ENCODE results near the gene ARSJ.

ARSJ gene

GRCh38 chr4:113974467-113974866, 5.0 kb downstream of the ARSJ start:
- no peak overlapping the region for H3K27ac ChIP-seq (ENCODE audit: low read depth, low read length, poor library complexity, severe bottlenecking)
- H3K4me2 ChIP-seq (ENCODE audit: low read length): no peak overlapping the region
- no peaks in the 10 kb centered on the region for H3K9me2 ChIP-seq (ENCODE audit: low read depth, low read length)
- no peak overlapping the region for H3K9ac ChIP-seq (ENCODE audit: low read length)
- 0 out of 2 replicates have a peak, but pooled peaks cover 4% of the 10 kb centered on the region for H3K9me3 ChIP-seq (ENCODE audit: low read length)
- no peak overlapping the region for H3K4me3 ChIP-seq (ENCODE audit: low read depth, low read length, poor library complexity, severe bottlenecking)
- H3F3A ChIP-seq (ENCODE audit: insufficient read depth, low read length): no peaks in the 10 kb centered on the region
- no peaks in the 10 kb centered on the region for H3K36me3 ChIP-seq (ENCODE audit: insufficient read depth, low read length)
- H3K79me2 ChIP-seq (ENCODE audit: insufficient read depth, low read length): no peaks in the 10 kb centered on the region
- no peaks in the 10 kb centered on the region for H3K4me1 ChIP-seq (ENCODE audit: insufficient read depth, low read length, severe bottlenecking)
- no peak overlapping the region for H2AFZ ChIP-seq (ENCODE audit: low read length)
- H3K27me3 ChIP-seq (ENCODE audit: insufficient read depth, low read length): no peaks in the 10 kb centered on the region
- H4K20me1 ChIP-seq (ENCODE audit: insufficient read depth, low read length): no peaks in the 10 kb centered on the region
- TF ChIP-seq, protein P1, sequence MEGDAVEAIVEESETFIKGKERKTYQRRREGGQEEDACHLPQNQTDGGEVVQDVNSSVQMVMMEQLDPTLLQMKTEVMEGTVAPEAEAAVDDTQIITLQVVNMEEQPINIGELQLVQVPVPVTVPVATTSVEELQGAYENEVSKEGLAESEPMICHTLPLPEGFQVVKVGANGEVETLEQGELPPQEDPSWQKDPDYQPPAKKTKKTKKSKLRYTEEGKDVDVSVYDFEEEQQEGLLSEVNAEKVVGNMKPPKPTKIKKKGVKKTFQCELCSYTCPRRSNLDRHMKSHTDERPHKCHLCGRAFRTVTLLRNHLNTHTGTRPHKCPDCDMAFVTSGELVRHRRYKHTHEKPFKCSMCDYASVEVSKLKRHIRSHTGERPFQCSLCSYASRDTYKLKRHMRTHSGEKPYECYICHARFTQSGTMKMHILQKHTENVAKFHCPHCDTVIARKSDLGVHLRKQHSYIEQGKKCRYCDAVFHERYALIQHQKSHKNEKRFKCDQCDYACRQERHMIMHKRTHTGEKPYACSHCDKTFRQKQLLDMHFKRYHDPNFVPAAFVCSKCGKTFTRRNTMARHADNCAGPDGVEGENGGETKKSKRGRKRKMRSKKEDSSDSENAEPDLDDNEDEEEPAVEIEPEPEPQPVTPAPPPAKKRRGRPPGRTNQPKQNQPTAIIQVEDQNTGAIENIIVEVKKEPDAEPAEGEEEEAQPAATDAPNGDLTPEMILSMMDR (IDR thresholded peaks at IDR 0.05; ENCODE audit: low read length): no peak
- TF ChIP-seq EZH2 (IDR thresholded peaks at IDR 0.05; ENCODE audit: borderline replicate concordance, low read length): no peak

GRCh38 chr4:113973345-113973744, 6.1 kb downstream of the ARSJ start:
- no peak overlapping the region for H3K4me3 ChIP-seq (ENCODE audit: low read depth, low read length, poor library complexity, severe bottlenecking)
- H4K20me1 ChIP-seq (ENCODE audit: insufficient read depth, low read length): no peaks in the 10 kb centered on the region
- no peak overlapping the region for H3K27ac ChIP-seq (ENCODE audit: low read depth, low read length, poor library complexity, severe bottlenecking)
- H2AFZ ChIP-seq (ENCODE audit: low read length): no peak overlapping the region
- H3K9me2 ChIP-seq (ENCODE audit: low read depth, low read length): no peaks in the 10 kb centered on the region
- H3K9me3 ChIP-seq (ENCODE audit: low read length): 0 out of 2 replicates have a peak, but pooled peaks cover 4% of the 10 kb centered on the region
- no peaks in the 10 kb centered on the region for H3K79me2 ChIP-seq (ENCODE audit: insufficient read depth, low read length)
- no peak for TF ChIP-seq EZH2 (IDR thresholded peaks at IDR 0.05; ENCODE audit: borderline replicate concordance, low read length)
- no peaks in the 10 kb centered on the region for H3K36me3 ChIP-seq (ENCODE audit: insufficient read depth, low read length)
- no peak overlapping the region for H3K9ac ChIP-seq (ENCODE audit: low read length)
- no peak overlapping the region for H3K4me2 ChIP-seq (ENCODE audit: low read length)
- no peaks in the 10 kb centered on the region for H3K27me3 ChIP-seq (ENCODE audit: insufficient read depth, low read length)
- H3F3A ChIP-seq (ENCODE audit: insufficient read depth, low read length): no peaks in the 10 kb centered on the region
- H3K4me1 ChIP-seq (ENCODE audit: insufficient read depth, low read length, severe bottlenecking): no peaks in the 10 kb centered on the region

DNA sequence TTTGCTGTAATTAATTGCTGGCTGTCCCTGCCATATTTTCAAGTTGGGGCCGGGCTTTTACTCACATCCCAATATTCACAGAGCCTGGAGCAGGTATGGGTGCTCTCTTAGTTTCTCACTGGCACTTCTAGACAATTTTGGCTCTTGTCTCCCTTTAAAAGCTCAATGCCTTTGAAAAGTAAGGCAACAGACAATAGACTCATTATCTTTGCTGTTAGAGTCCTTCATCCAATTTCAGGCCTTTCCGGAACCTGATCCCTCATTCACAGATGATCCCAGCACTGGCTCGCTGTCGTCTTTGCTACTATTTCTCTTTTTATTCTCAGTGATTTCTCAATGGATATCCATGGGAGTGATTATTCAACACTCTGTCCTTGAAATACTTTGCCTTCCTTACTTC, 6.7 kb downstream of the ARSJ start:
- H4K20me1 ChIP-seq (ENCODE audit: insufficient read depth, low read length): no peaks in the 10 kb centered on the region
- H3K9me3 ChIP-seq (ENCODE audit: low read length): 0 out of 2 replicates have a peak, but pooled peaks cover 4% of the 10 kb centered on the region
- TF ChIP-seq, protein P1 (IDR thresholded peaks at IDR 0.05; ENCODE audit: low read length): no peak
- TF ChIP-seq EZH2 (IDR thresholded peaks at IDR 0.05; ENCODE audit: borderline replicate concordance, low read length): no peak
- no peaks in the 10 kb centered on the region for H3K79me2 ChIP-seq (ENCODE audit: insufficient read depth, low read length)
- H3K9ac ChIP-seq (ENCODE audit: low read length): no peak overlapping the region
- H3F3A ChIP-seq (ENCODE audit: insufficient read depth, low read length): no peaks in the 10 kb centered on the region
- no peaks in the 10 kb centered on the region for H3K27me3 ChIP-seq (ENCODE audit: insufficient read depth, low read length)
- no peak overlapping the region for H3K4me3 ChIP-seq (ENCODE audit: low read depth, low read length, poor library complexity, severe bottlenecking)
- H3K27ac ChIP-seq (ENCODE audit: low read depth, low read length, poor library complexity, severe bottlenecking): no peak overlapping the region
- H2AFZ ChIP-seq (ENCODE audit: low read length): no peak overlapping the region
- H3K36me3 ChIP-seq (ENCODE audit: insufficient read depth, low read length): no peaks in the 10 kb centered on the region
- no peaks in the 10 kb centered on the region for H3K4me1 ChIP-seq (ENCODE audit: insufficient read depth, low read length, severe bottlenecking)
- no peaks in the 10 kb centered on the region for H3K9me2 ChIP-seq (ENCODE audit: low read depth, low read length)
- no peak overlapping the region for H3K4me2 ChIP-seq (ENCODE audit: low read length)

GRCh38 chr4:113971706-113972360, 7.6 kb downstream of the ARSJ start:
- no peak overlapping the region for H3K27ac ChIP-seq (ENCODE audit: low read depth, low read length, poor library complexity, severe bottlenecking)
- no peaks in the 10 kb centered on the region for H3F3A ChIP-seq (ENCODE audit: insufficient read depth, low read length)
- no peaks in the 10 kb centered on the region for H3K9me2 ChIP-seq (ENCODE audit: low read depth, low read length)
- H3K79me2 ChIP-seq (ENCODE audit: insufficient read depth, low read length): no peaks in the 10 kb centered on the region
- H3K4me2 ChIP-seq (ENCODE audit: low read length): no peak overlapping the region
- no peaks in the 10 kb centered on the region for H3K36me3 ChIP-seq (ENCODE audit: insufficient read depth, low read length)
- no peak for TF ChIP-seq EZH2 (IDR thresholded peaks at IDR 0.05; ENCODE audit: borderline replicate concordance, low read length)
- TF ChIP-seq, protein P1 (IDR thresholded peaks at IDR 0.05; ENCODE audit: low read length): no peak
- no peaks in the 10 kb centered on the region for H4K20me1 ChIP-seq (ENCODE audit: insufficient read depth, low read length)
- no peak overlapping the region for H2AFZ ChIP-seq (ENCODE audit: low read length)
- no peak overlapping the region for H3K4me3 ChIP-seq (ENCODE audit: low read depth, low read length, poor library complexity, severe bottlenecking)
- no peaks in the 10 kb centered on the region for H3K4me1 ChIP-seq (ENCODE audit: insufficient read depth, low read length, severe bottlenecking)
- H3K9me3 ChIP-seq (ENCODE audit: low read length): 0 out of 2 replicates have a peak, but pooled peaks cover 4% of the 10 kb centered on the region
- H3K27me3 ChIP-seq (ENCODE audit: insufficient read depth, low read length): no peaks in the 10 kb centered on the region
- H3K9ac ChIP-seq (ENCODE audit: low read length): no peak overlapping the region
